Gastroesophageal sphincter (tissue), 4 donors: ENCODE measurements around the gene MRPL49. TPM values are rescaled to one million over a fixed set of nuclear protein-coding genes. Genes with fewer than 3 reads are reported as not detected.
A peak's percentile ranks its signal among the peaks of the same experiment; 100 is the strongest.

Experiments
- ATAC-seq: fragments of 150-250 bp; one replicate; pipeline ENCODE4 v1.9.1; 2016; ENCODE audit warnings: mild to moderate bottlenecking, moderate library complexity
- H3K27ac ChIP-seq, 4 donors: fragments of 200-600 bp; sonication (generic) in 3 of 4; 1 replicate in 3 of 4; 2 replicates in 1 of 4; pipeline ENCODE4 v1.5.1; 2016 to 2019
- H3K27me3 ChIP-seq: fragments of 200-600 bp; sonication (generic); one replicate; pipeline ENCODE4 v1.5.1; 2019
- H3K36me3 ChIP-seq, 2 donors: fragments of 200-600 bp; sonication (generic); one replicate each; pipeline ENCODE4 v1.5.1; 2019; ENCODE audit warnings: control low read depth in 1 of 2
- H3K4me1 ChIP-seq, 3 donors: fragments of 200-600 bp; sonication (generic); 1 replicate in 2 of 3; 2 replicates in 1 of 3; pipeline ENCODE4 v1.5.1; 2016 to 2019; ENCODE audit warnings: control low read depth in 2 of 3
- H3K4me3 ChIP-seq, 2 donors: fragments of 200-600 bp; sonication (generic); one replicate each; pipeline ENCODE4 v1.5.1; 2019; ENCODE audit warnings: mild to moderate bottlenecking in 1 of 2, moderate library complexity in 1 of 2
- H3K9me3 ChIP-seq, 3 donors: fragments of 200-600 bp; sonication (generic); one replicate each; pipeline ENCODE4 v1.5.1; 2017 to 2019; ENCODE audit warnings: control low read depth in 2 of 3
- CTCF ChIP-seq, 4 experiments: fragments of 200-600 bp in 2 of 4; fragments of 450-650 bp in 2 of 4; sonication (generic) in 1 of 4; IDR thresholded peaks; one replicate each; pipeline ENCODE4 v1.5.1; 2017 to 2019; ENCODE audit warnings: antibody characterized with exemption in 4 of 4, mild to moderate bottlenecking in 2 of 4, moderate library complexity in 2 of 4
- EP300 ChIP-seq: sonication (generic); formaldehyde crosslinking; IDR thresholded peaks from one replicate; pipeline ENCODE4 v1.6.1; 2017; ENCODE audit warnings: antibody characterized with exemption, mild to moderate bottlenecking
- POLR2A ChIP-seq, 2 donors: fragments of 450-650 bp; IDR thresholded peaks; one replicate each; pipeline ENCODE4 v1.6.1; 2017; ENCODE audit warnings: antibody characterized with exemption in 2 of 2, mild to moderate bottlenecking in 2 of 2, moderate library complexity in 1 of 2
- POLR2AphosphoS5 ChIP-seq: sonication (generic); formaldehyde crosslinking; IDR thresholded peaks from one replicate; pipeline ENCODE4 v1.6.1; 2017; ENCODE audit warnings: antibody characterized with exemption
- WGBS, 2 donors: methylation state at CpG; one replicate each; pipeline ENCODE4 v1.1.5; 2018; ENCODE audit warnings: low coverage in 1 of 2; 5-methylcytosine and 5-hydroxymethylcytosine counted together
- total RNA-seq, 4 donors: library from RNA; depleted of rRNA; stranded (reverse); fragments of >200 nt; gene quantifications; one replicate each; pipeline ENCODE4 v1.1.0, GENCODE V29; 2016

Gene MRPL49
- total RNA-seq, 4 donors from 2014 or later: 83.9 to 114 (median 94.1) TPM

GRCh38 chr11:65131417-65131776 is 9.3 kb downstream of the MRPL49 start:
- no peak for ATAC-seq
- WGBS, 2 donors: 57% methylated on average over 3 of the region's 3 CpGs; no CpG with 5 or more reads in 1 of the 2 donors

GRCh38 chr11:65131895-65132237 is 9.7 kb downstream of the MRPL49 start:
- Histone ChIP-seq H3K4me3 (no peak overlapping the region), H3K4me1 (peaks cover 0 to 43% (median 11%) of the 10 kb centered on the region in 3 donors), H3K9me3 (no peaks in the 10 kb centered on the region), H3K27ac (no peak overlapping the region), H3K27me3 (no peaks in the 10 kb centered on the region), H3K36me3 (peaks cover 0 to 62% of the 10 kb centered on the region in 2 donors)
- 56 to 77% methylated on average over 4 to 5 of the region's 6 CpGs for WGBS, 2 donors
- no peak for TF ChIP-seq POLR2A (IDR thresholded peaks at IDR 0.05)
- no peak for TF ChIP-seq POLR2AphosphoS5
- no peak for TF ChIP-seq CTCF (IDR thresholded peaks at IDR 0.05)
- TF ChIP-seq EP300: no peak
- ATAC-seq: no peak

More at GRCh38 chr11:65131417-65131776, 9.3 kb downstream of the MRPL49 start:
- no peak overlapping the region for H3K4me3 ChIP-seq
- peaks cover 0 to 67% of the 10 kb centered on the region in 2 donors for H3K36me3 ChIP-seq
- no peak for TF ChIP-seq CTCF (IDR thresholded peaks at IDR 0.05)
- no peak for TF ChIP-seq EP300
- no peak for TF ChIP-seq POLR2AphosphoS5
- no peak for TF ChIP-seq POLR2A (IDR thresholded peaks at IDR 0.05)
- no peak overlapping the region for H3K27ac ChIP-seq
- no peaks in the 10 kb centered on the region for H3K9me3 ChIP-seq
- no peaks in the 10 kb centered on the region for H3K27me3 ChIP-seq
- H3K4me1 ChIP-seq: peaks cover 0 to 42% (median 11%) of the 10 kb centered on the region in 3 donors

GRCh38 chr11:65132238-65132987 is 10.3 kb downstream of the MRPL49 start:
- TF ChIP-seq EP300 (no peak), POLR2A (IDR thresholded peaks at IDR 0.05) (no peak), POLR2AphosphoS5 (no peak), CTCF (IDR thresholded peaks at IDR 0.05) (no peak)
- Histone ChIP-seq H3K27ac (peak overlapping the region in 2 of 4 donors; percentile 95 to 97), H3K36me3 (peaks cover 0 to 57% of the 10 kb centered on the region in 2 donors), H3K4me1 (peaks cover 0 to 43% (median 11%) of the 10 kb centered on the region in 3 donors), H3K9me3 (no peaks in the 10 kb centered on the region), H3K4me3 (peak overlapping the region in 1 of 2 donors; percentile 84), H3K27me3 (no peaks in the 10 kb centered on the region)
- ATAC-seq: no peak
- 0 to 20% methylated on average over 1 of the region's 10 CpGs for WGBS, 2 donors

GRCh38 chr11:65132988-65133700 is 11.0 kb downstream of the MRPL49 start:
- H3K27ac ChIP-seq: peak overlapping the region in 3 of 4 donors; percentile 94 to 97 (median 95)
- ATAC-seq: no peak
- peaks cover 0 to 50% of the 10 kb centered on the region in 2 donors for H3K36me3 ChIP-seq
- H3K4me3 ChIP-seq: peak overlapping the region; percentile 84 to 96
- WGBS, 2 donors: 0 to 45% methylated on average over 1 to 5 of the region's 18 CpGs
- TF ChIP-seq EP300: no peak
- no peak for TF ChIP-seq CTCF (IDR thresholded peaks at IDR 0.05)
- no peak for TF ChIP-seq POLR2A (IDR thresholded peaks at IDR 0.05)
- TF ChIP-seq POLR2AphosphoS5: no peak
- no peaks in the 10 kb centered on the region for H3K9me3 ChIP-seq
- peaks cover 0 to 43% (median 11%) of the 10 kb centered on the region in 3 donors for H3K4me1 ChIP-seq
- H3K27me3 ChIP-seq: no peaks in the 10 kb centered on the region
